MM.1S (cell line): Measurements from ENCODE around the gene FXR2.

Experiments
- DNase-seq: peaks from one replicate; pipeline ENCODE4 v3.0.0-alpha.2; 2015
- H2AFZ ChIP-seq: fragments of 300-600 bp; sonication (generic); 2 replicates; pipeline ENCODE4 v1.6.0; 2016; ENCODE audit warnings: antibody characterized with exemption, low read length
- H3F3A ChIP-seq: fragments of 300-600 bp; sonication (generic); 2 replicates; pipeline ENCODE4 v1.6.1; 2016; ENCODE audit warnings: mild to moderate bottlenecking, antibody characterized with exemption, low read length, moderate library complexity, mixed read lengths; ENCODE audit not compliant: insufficient read depth
- H3K27ac ChIP-seq: fragments of 300-600 bp; sonication (generic); 2 replicates; pipeline ENCODE4 v1.5.1; 2016; ENCODE audit warnings: mild to moderate bottlenecking, low read length
- H3K27me3 ChIP-seq: fragments of 300-600 bp; sonication (generic); replicated peaks from 2 replicates; pipeline ENCODE4 v1.6.0; 2016; ENCODE audit warnings: low read length; ENCODE audit not compliant: insufficient read depth
- H3K36me3 ChIP-seq: fragments of 300-600 bp; sonication (generic); replicated peaks from 2 replicates; pipeline ENCODE4 v1.6.1; 2016; ENCODE audit warnings: mild to moderate bottlenecking, low read length, mixed read lengths; ENCODE audit not compliant: insufficient read depth
- H3K4me1 ChIP-seq: fragments of 300-600 bp; sonication (generic); 2 replicates; pipeline ENCODE4 v1.6.1; 2016; ENCODE audit warnings: low read length, mixed read lengths
- H3K4me2 ChIP-seq: fragments of 300-600 bp; sonication (generic); 2 replicates; pipeline ENCODE4 v1.6.0; 2016; ENCODE audit warnings: low read depth, low read length
- H3K4me3 ChIP-seq: fragments of 300-600 bp; sonication (generic); 2 replicates; pipeline ENCODE4 v1.5.1; 2016; ENCODE audit warnings: low read length, mixed read lengths
- H3K79me2 ChIP-seq: fragments of 300-600 bp; sonication (generic); 2 replicates; pipeline ENCODE4 v1.6.1; 2016; ENCODE audit warnings: mixed run types, low read length, mixed read lengths
- H3K9ac ChIP-seq: fragments of 300-600 bp; sonication (generic); 2 replicates; pipeline ENCODE4 v1.6.1; 2016; ENCODE audit warnings: low read length, mixed read lengths
- H3K9me2 ChIP-seq: fragments of 300-600 bp; sonication (generic); replicated peaks from 2 replicates; pipeline ENCODE4 v1.6.1; 2016; ENCODE audit warnings: mild to moderate bottlenecking, low read length, mixed read lengths; ENCODE audit not compliant: insufficient read depth
- H3K9me3 ChIP-seq: fragments of 300-600 bp; sonication (generic); replicated peaks from 2 replicates; pipeline ENCODE4 v1.6.1; 2016; ENCODE audit warnings: mild to moderate bottlenecking, low read length, mixed read lengths; ENCODE audit not compliant: insufficient read depth
- H4K20me1 ChIP-seq: fragments of 300-600 bp; sonication (generic); 2 replicates; pipeline ENCODE4 v1.6.1; 2016; ENCODE audit warnings: mild to moderate bottlenecking, low read length, moderate library complexity, mixed read lengths; ENCODE audit not compliant: insufficient read depth
- EZH2 ChIP-seq: fragments of 300-600 bp; sonication (generic); optimal IDR thresholded peaks from 2 replicates; pipeline ENCODE3; 2017; ENCODE audit warnings: low read depth, mild to moderate bottlenecking, antibody characterized with exemption, low read length, mixed read lengths
- EZH2phosphoT487 ChIP-seq: fragments of 300-600 bp; sonication (generic); IDR thresholded peaks from 2 replicates; pipeline ENCODE4 v1.6.1; 2018; ENCODE audit warnings: antibody characterized with exemption, low read length
- TF ChIP-seq, protein P1 (sequence below): fragments of 300-600 bp; sonication (generic); IDR thresholded peaks from 2 replicates; pipeline ENCODE4 v1.5.1; 2016; ENCODE audit warnings: antibody characterized with exemption, low read length, mixed read lengths

FXR2 gene

DNA sequence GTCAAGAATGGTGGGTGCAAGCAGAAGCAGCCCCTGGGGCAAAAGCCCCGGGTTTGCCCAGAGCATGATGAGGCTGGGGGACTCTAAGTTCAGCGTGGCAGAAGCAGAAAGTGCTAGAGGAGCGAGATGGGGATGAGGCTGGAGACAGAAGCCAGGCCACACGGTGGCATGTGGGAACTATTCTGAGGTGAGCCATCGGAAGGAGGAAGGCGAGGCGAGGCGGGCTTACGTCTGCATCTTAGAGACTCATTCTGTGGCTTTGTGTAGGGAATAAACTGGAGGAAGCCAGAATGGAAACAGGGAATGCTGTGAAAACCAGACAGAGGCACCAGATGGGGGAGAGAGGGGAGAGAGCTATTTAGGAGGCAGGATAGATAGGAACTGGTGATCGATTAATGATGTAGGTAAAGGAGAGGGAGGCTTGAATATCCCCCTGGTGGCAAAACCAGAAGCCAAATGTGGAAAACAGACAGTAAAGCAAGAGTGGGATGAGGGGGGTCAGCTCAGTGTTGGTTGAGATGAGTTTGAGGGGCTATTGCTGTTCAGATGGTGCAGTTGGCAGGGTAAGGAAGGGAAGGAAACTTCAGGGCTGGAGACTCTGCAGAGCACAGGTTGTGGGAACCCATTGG lies 59.3 kb downstream of the FXR2 start:
- Histone ChIP-seq H3K9me2 (no peaks in the 10 kb centered on the region), H4K20me1 (no peaks in the 10 kb centered on the region), H3K4me3 (no peak overlapping the region), H2AFZ (no peak overlapping the region), H3K27me3 (no peaks in the 10 kb centered on the region), H3F3A (peaks cover 28% of the 10 kb centered on the region), H3K9me3 (no peaks in the 10 kb centered on the region), H3K4me1 (peaks cover 33% of the 10 kb centered on the region), H3K4me2 (no peak overlapping the region), H3K27ac (no peak overlapping the region), H3K9ac (no peak overlapping the region), H3K79me2 (no peaks in the 10 kb centered on the region), H3K36me3 (no peaks in the 10 kb centered on the region)
- DNase-seq, result no peak
- TF ChIP-seq EZH2phosphoT487, result no peak
- no peak for TF ChIP-seq EZH2

- Histone ChIP-seq H3K9me3 (no peaks in the 10 kb centered on the region), H3K27me3 (peaks cover 4% of the 10 kb centered on the region), H3K4me2 (peak overlapping the region; percentile 56), H4K20me1 (no peaks in the 10 kb centered on the region), H3F3A (peaks cover 18% of the 10 kb centered on the region), H3K4me3 (no peak overlapping the region), H2AFZ (0 out of 2 replicates have a peak overlapping the region, but pooled peaks have one; percentile 20), H3K36me3 (no peaks in the 10 kb centered on the region), H3K9me2 (no peaks in the 10 kb centered on the region), H3K9ac (peak overlapping the region; percentile 9; the same call in 1 of the 2 replicates), H3K79me2 (no peaks in the 10 kb centered on the region), H3K27ac (peak overlapping the region; percentile 62; the same call in 1 of the 2 replicates), H3K4me1 (peaks cover 24% of the 10 kb centered on the region)
- no peak for DNase-seq
- TF ChIP-seq EZH2phosphoT487 (no peak), EZH2 (no peak)
- TF ChIP-seq, protein P1, sequence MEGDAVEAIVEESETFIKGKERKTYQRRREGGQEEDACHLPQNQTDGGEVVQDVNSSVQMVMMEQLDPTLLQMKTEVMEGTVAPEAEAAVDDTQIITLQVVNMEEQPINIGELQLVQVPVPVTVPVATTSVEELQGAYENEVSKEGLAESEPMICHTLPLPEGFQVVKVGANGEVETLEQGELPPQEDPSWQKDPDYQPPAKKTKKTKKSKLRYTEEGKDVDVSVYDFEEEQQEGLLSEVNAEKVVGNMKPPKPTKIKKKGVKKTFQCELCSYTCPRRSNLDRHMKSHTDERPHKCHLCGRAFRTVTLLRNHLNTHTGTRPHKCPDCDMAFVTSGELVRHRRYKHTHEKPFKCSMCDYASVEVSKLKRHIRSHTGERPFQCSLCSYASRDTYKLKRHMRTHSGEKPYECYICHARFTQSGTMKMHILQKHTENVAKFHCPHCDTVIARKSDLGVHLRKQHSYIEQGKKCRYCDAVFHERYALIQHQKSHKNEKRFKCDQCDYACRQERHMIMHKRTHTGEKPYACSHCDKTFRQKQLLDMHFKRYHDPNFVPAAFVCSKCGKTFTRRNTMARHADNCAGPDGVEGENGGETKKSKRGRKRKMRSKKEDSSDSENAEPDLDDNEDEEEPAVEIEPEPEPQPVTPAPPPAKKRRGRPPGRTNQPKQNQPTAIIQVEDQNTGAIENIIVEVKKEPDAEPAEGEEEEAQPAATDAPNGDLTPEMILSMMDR, result no peak
Observed at GRCh38 chr17:7553356-7553755, 61.3 kb downstream of the FXR2 start.

DNA sequence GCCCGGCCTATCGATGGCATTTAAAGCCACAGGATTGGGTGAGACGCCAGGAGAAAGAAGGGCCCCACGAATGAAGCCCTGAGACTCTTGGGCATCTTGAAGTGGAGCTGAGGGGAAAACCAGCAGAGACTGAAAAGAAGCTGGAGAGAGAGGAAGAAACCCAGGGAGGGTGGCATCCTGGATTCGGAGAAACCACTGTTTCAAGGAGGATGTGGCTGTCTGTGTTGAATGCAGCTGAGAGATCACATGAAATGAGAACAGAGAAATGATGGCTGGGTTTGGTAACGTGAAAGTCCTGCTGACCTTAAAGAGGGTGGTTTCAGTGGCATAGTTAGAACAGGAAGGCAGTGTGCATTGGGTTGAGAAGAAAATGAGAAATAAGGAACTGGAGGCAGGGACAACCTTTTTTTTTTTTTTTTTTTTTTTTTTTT lies 62.1 kb downstream of the FXR2 start:
- Histone ChIP-seq H3K27ac (peak overlapping the region; percentile 62; the same call in 1 of the 2 replicates), H3K4me1 (peaks cover 21% of the 10 kb centered on the region), H3K79me2 (no peaks in the 10 kb centered on the region), H3K4me3 (no peak overlapping the region), H3K4me2 (peak overlapping the region; percentile 56; the same call in 1 of the 2 replicates), H3K27me3 (peaks cover 7% of the 10 kb centered on the region), H3K9me2 (no peaks in the 10 kb centered on the region), H3K9me3 (no peaks in the 10 kb centered on the region), H3F3A (peaks cover 18% of the 10 kb centered on the region), H2AFZ (no peak overlapping the region), H4K20me1 (no peaks in the 10 kb centered on the region), H3K36me3 (no peaks in the 10 kb centered on the region), H3K9ac (no peak overlapping the region)
- TF ChIP-seq EZH2phosphoT487 (no peak), EZH2 (no peak)
- TF ChIP-seq, protein P1, result no peak
- DNase-seq, result peak; percentile 84

DNA sequence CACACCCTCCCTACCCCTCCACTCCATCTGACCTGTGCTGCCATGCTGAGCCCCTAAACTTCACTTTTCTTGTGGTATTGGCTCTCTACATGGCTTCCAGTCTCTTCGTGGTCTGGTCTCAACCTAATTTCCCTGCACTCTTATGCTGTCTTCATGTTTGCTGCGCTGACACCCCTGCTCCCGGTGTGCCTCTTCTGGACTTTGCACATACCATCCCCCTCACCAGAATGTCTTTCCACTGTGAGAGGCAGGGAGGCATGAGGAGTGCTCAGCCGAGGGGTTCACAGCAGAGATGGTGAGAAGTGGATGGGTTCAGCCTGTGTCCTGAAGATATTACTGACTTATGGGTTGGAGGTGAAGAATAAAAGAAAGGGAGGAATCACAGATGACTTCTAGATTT lies 63.3 kb downstream of the FXR2 start:
- H3K9ac ChIP-seq, result no peak overlapping the region
- H3K27me3 ChIP-seq, result peaks cover 7% of the 10 kb centered on the region
- H3K4me2 ChIP-seq, result no peak overlapping the region
- H3K9me3 ChIP-seq, result no peaks in the 10 kb centered on the region
- TF ChIP-seq, protein P1, result no peak
- no peak for TF ChIP-seq EZH2phosphoT487
- no peak for TF ChIP-seq EZH2
- H3K79me2 ChIP-seq, result no peaks in the 10 kb centered on the region
- no peak overlapping the region for H2AFZ ChIP-seq
- peaks cover 18% of the 10 kb centered on the region for H3F3A ChIP-seq
- no peaks in the 10 kb centered on the region for H3K9me2 ChIP-seq
- no peaks in the 10 kb centered on the region for H4K20me1 ChIP-seq
- H3K27ac ChIP-seq, result no peak overlapping the region
- peaks cover 18% of the 10 kb centered on the region for H3K4me1 ChIP-seq
- H3K4me3 ChIP-seq, result no peak overlapping the region
- DNase-seq, result no peak
- no peaks in the 10 kb centered on the region for H3K36me3 ChIP-seq
